HG03457 (cell line): Measurements from ENCODE around the gene TNFRSF8.

ENCODE experiments used
- ATAC-seq: cut with Tn5 transposase; IDR thresholded peaks from one replicate; pipeline ENCODE4 v1.9.1; 2021; ENCODE audit warnings: moderate number of reproducible peaks; ENCODE audit not compliant: unreplicated experiment

TNFRSF8 gene

DNA sequence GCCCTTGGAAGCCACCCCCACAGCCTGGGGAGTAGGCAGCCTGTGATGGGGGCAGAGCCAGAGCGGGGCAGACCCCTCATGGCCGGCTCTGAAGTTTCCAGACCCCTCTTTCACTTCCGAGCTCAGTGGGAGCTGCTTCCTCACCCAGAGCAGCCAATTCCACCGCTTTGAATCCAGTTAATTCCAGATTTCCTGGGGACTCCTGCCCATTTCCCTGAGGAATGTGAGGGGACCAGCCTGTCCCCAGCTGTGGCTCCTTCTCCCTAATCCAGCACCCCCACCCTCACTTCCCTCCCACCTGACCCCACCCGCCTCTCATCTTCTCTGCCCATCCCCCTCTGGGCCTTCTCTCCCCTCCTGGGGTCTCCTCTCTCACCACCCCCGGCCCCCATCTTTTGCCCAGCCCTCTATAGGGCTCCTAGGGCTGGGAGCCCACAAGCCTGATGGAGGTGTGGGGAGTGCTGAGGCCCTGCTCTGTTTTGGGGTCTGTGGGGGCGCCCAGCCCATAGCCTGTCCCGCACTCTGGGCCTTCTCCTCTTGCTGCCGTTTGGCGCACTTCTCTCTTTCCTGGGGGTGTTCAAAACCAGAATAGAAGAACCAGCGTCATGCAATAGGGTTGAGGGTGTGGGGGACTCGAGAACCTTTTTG, 77.5 kb downstream of the TNFRSF8 start:
- ATAC-seq, result no peak

GRCh38 chr1:12141163-12141850, 78.2 kb downstream of the TNFRSF8 start:
- no peak for ATAC-seq

DNA sequence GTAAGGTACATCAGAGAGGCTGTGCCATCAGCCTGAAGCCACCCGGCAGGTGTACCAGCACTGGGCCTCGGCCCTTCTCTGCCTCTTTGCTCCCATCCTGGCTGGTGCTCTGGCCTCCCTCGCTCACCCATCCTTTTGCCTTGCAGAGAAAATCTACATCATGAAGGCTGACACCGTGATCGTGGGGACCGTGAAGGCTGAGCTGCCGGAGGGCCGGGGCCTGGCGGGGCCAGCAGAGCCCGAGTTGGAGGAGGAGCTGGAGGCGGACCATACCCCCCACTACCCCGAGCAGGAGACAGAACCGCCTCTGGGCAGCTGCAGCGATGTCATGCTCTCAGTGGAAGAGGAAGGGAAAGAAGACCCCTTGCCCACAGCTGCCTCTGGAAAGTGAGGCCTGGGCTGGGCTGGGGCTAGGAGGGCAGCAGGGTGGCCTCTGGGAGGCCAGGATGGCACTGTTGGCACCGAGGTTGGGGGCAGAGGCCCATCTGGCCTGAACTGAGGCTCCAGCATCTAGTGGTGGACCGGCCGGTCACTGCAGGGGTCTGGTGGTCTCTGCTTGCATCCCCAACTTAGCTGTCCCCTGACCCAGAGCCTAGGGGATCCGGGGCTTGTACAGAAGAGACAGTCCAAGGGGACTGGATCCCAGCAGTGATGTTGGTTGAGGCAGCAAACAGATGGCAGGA, 79.2 kb downstream of the TNFRSF8 start:
- ATAC-seq, result no peak

DNA sequence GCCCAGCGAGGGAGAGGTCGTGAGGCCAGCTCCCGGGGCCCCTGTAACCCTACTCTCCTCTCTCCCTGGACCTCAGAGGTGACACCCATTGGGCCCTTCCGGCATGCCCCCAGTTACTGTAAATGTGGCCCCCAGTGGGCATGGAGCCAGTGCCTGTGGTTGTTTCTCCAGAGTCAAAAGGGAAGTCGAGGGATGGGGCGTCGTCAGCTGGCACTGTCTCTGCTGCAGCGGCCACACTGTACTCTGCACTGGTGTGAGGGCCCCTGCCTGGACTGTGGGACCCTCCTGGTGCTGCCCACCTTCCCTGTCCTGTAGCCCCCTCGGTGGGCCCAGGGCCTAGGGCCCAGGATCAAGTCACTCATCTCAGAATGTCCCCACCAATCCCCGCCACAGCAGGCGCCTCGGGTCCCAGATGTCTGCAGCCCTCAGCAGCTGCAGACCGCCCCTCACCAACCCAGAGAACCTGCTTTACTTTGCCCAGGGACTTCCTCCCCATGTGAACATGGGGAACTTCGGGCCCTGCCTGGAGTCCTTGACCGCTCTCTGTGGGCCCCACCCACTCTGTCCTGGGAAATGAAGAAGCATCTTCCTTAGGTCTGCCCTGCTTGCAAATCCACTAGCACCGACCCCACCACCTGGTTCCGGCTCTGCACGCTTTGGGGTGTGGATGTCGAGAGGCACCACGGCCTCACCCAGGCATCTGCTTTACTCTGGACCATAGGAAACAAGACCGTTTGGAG, 80.0 kb downstream of the TNFRSF8 start:
- ATAC-seq, result no peak

- no peak for ATAC-seq
Measured at GRCh38 chr1:12143631-12144155, 80.6 kb downstream of the TNFRSF8 start.

GRCh38 chr1:12144236-12144635, 81.1 kb downstream of the TNFRSF8 start:
- no peak for ATAC-seq

GRCh38 chr1:12144969-12145368, 81.9 kb downstream of the TNFRSF8 start:
- ATAC-seq, result no peak

DNA sequence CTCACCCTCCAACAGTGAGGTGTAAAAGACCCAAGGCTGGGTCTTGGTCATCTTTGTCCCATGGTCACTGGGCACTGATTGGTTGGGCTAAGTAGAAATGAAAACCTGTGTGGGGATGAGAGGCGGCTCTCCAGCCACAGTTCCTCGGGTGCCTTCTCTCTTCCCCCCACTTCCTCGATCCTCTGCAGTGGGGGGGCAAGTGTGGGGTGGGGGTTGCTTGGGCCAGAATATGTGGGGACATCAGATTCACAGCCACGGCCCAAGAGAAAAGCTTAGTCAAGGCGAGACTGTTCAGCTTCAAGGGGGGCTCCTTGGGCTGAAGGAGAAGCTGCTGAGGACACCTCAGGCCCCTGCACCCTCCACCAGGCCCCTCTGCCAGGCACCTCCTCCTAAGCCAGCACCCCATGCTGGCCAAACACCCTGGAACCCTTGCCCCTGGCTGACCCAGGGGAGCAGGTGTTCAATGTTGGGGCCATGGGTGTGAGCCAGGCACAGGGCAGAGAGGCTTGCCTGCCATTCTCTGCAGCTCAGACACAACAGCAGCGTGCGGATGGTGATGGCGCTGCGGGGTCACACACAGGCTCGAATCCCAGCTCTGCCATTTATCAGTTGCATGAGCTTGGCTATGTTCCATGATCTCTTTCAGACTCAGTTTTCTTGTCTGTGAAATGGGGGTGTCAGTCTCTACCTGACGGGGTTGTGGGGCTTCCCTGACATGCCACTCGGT, 82.7 kb downstream of the TNFRSF8 start:
- ATAC-seq, result no peak

DNA sequence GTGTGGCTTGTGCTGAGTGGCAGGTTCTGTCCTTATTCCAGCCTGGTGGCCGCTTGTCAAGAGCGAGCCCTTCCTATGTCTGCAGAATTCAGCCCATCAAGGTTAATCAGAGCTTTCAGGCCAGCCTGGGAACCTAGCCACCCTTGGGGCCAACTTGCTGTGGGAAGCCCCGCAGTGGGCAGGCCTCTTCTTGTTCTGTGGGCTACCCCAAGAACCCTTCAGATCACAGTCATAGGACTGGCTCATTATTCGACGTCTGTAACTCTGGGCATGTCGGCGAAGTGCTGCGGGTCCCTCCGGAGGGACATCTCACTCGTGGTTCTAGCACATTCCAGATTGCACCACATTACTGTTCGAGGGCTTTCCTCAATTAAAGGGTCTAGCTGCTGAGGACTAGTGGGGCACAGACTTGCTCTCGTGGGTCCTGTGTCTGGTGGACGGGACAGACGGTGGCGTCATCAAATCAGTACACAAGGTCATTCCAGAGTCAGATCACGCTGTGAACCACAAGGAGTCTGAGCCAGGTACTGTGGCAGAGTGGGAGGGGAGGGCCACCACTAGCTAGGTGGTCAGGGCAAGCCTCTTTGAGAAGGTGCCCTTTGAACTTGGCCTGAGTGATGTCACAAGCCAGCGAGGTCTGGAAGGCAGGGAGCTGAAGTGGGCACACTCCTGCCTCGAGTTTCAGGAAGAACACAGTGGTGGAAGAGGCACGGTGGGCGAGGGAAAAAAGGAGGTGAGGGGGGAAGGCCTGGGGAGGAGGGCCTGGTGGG, 83.4 kb downstream of the TNFRSF8 start:
- ATAC-seq, result no peak

DNA sequence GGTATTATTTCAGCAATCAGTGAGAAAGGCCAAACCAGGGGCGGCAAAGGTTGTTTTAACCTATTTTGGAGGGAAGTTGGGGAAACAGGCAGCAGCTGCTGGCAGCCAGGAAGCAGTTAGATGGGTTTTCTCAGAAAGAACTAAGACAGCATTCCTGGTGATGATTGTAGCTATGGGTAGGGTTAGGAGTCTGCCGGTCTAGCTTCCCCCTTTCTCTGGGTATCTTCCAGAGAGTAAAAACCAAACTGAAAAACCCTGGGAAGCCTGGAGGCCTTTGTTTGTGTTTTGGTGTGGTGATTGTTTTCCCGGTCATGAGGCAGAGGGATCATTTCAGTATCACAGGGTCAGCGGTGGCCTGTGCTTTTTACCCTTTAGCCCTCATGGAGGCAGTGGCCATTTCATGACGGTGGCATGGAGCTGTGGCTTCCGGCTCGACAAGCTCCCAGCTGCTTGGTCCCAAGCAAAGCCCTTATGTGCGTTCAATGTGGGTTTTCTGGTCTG, 84.1 kb downstream of the TNFRSF8 start:
- no peak for ATAC-seq

- ATAC-seq, result no peak
Measured at GRCh38 chr1:12148160-12148957, 85.3 kb downstream of the TNFRSF8 start.

- no peak for ATAC-seq
Measured at GRCh38 chr1:12148958-12149790, 86.1 kb downstream of the TNFRSF8 start.

- ATAC-seq, result no peak
Measured at GRCh38 chr1:12149791-12150175, 86.7 kb downstream of the TNFRSF8 start.

DNA sequence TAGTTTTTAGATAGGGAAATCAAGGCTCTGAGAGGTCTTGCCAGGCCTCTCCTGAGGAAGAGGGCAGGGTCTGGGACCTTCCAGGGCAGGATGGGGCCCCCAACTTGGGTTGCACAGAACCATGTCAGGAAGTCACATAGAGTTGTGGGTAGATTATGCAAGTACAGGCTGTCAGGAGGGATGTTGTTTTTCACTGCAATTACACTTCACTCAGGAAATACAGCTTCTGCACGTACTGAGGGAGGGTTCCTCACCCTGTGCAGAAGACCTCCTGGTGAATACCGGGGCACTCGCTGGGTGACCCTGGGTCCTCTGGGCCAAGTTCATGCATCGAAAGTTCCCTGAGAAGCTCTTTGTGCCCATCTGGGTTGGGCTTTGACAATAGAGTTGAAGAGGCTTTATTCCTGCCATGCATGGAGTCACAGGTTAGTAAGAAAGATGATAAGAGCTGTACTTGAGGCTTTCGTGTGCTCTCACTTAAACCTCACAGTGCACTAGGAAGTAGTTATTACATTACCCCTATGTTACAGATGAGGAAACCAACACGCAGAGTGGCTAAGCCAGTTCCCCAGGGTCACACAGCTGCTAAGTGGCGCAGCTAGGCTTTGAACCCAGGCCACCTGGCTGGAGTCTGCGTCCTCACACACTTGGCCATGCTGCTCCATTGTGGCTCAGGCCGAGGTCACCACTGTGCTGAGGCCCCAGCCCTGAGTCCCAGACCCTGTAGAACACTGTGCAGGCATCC, 87.5 kb downstream of the TNFRSF8 start:
- no peak for ATAC-seq

- ATAC-seq, result no peak
Measured at GRCh38 chr1:12151465-12151864, 88.4 kb downstream of the TNFRSF8 start.

- ATAC-seq, result peak; percentile 50
Measured at GRCh38 chr1:12152113-12152891, 89.2 kb downstream of the TNFRSF8 start.
